HEK293 (cell line): ENCODE measurements around the gene ZKSCAN8.

Experiments used
- CTCF ChIA-PET: fragments of 350-600 bp; formaldehyde crosslinking; extraction: SDS; loops from one replicate; lab custom pipeline; 2021; ENCODE audit warnings: antibody characterized with exemption; lab: Yijun Ruan, JAX
- POLR2A ChIA-PET: fragments of 300-600 bp; formaldehyde crosslinking; extraction: SDS; loops from one replicate; lab custom pipeline; 2020; ENCODE audit warnings: antibody characterized with exemption, inconsistent platforms; lab: Yijun Ruan, JAX
- H3K27ac ChIP-seq: fragments of 200-500 bp; sonication (Bioruptor generic); 2 replicates; pipeline ENCODE4 v1.5.1; 2014; ENCODE audit warnings: low read depth, low read length, control low read depth, inconsistent platforms; ENCODE audit errors: extremely low read depth
- H3K36me3 ChIP-seq, 2 experiments: fragments of 200-500 bp in 1 of 2; sonication (Bioruptor generic) in 1 of 2; 1 replicate in 1 of 2; 2 replicates in 1 of 2; pipeline ENCODE4 v1.5.1; 2014 to 2017; ENCODE audit warnings: inconsistent platforms in 2 of 2, low read length in 2 of 2; ENCODE audit not compliant: control insufficient read depth in 2 of 2, insufficient read depth in 1 of 2
- H3K4me1 ChIP-seq: fragments of 200-500 bp; sonication (Bioruptor generic); 2 replicates; pipeline ENCODE4 v1.5.1; 2014; ENCODE audit warnings: mild to moderate bottlenecking, low read length, inconsistent platforms; ENCODE audit not compliant: control insufficient read depth, insufficient read depth
- H3K4me3 ChIP-seq: 2 replicates; pipeline ENCODE4 v1.5.1; 2011; ENCODE audit warnings: low read depth, mild to moderate bottlenecking, control low read depth, low read length, moderate library complexity
- H3K9me3 ChIP-seq: fragments of 200-500 bp; sonication (Bioruptor generic); 2 replicates; pipeline ENCODE4 v1.5.1; 2014; ENCODE audit warnings: low read depth, low read length, inconsistent platforms; ENCODE audit not compliant: control insufficient read depth, insufficient read depth
- BCL11B ChIP-seq: fragments of 450-650 bp; formaldehyde crosslinking; IDR thresholded peaks from 2 replicates; pipeline ENCODE4 v1.5.1; 2016; ENCODE audit warnings: low read depth, missing biosample characterization, missing genetic modification characterization
- EGR2 ChIP-seq: fragments of 450-650 bp; formaldehyde crosslinking; IDR thresholded peaks from 2 replicates; pipeline ENCODE4 v1.5.1; 2016; ENCODE audit warnings: low read depth, missing biosample characterization, missing genetic modification characterization
- GLI2 ChIP-seq: fragments of 450-650 bp; formaldehyde crosslinking; IDR thresholded peaks from 2 replicates; pipeline ENCODE4; 2017; ENCODE audit warnings: missing biosample characterization, missing genetic modification characterization, low read depth, borderline replicate concordance
- MYNN ChIP-seq: fragments of 450-650 bp; formaldehyde crosslinking; IDR thresholded peaks from 2 replicates; pipeline ENCODE4 v1.5.1; 2016; ENCODE audit warnings: missing biosample characterization, missing genetic modification characterization, borderline replicate concordance
- PRDM1 ChIP-seq: fragments of 450-650 bp; formaldehyde crosslinking; IDR thresholded peaks from 2 replicates; pipeline ENCODE4; 2016; ENCODE audit warnings: missing biosample characterization, missing genetic modification characterization
- SP2 ChIP-seq: fragments of 450-650 bp; formaldehyde crosslinking; IDR thresholded peaks from 2 replicates; pipeline ENCODE4 v1.5.1; 2016; ENCODE audit warnings: missing biosample characterization, missing genetic modification characterization
- ZBTB21 ChIP-seq: fragments of 450-650 bp; formaldehyde crosslinking; IDR thresholded peaks from 2 replicates; pipeline ENCODE4 v1.5.1; 2017; ENCODE audit warnings: missing biosample characterization, missing genetic modification characterization
- ZFHX2 ChIP-seq: fragments of 450-650 bp; formaldehyde crosslinking; conservative IDR thresholded peaks from 2 replicates; pipeline ENCODE4 v1.5.1; 2016; ENCODE audit warnings: missing biosample characterization, missing genetic modification characterization
- ZNF138 ChIP-seq: fragments of 450-650 bp; formaldehyde crosslinking; IDR thresholded peaks from 2 replicates; pipeline ENCODE4 v1.5.1; 2016; ENCODE audit warnings: missing biosample characterization, missing genetic modification characterization, borderline replicate concordance
- ZNF146 ChIP-seq: fragments of 450-650 bp; formaldehyde crosslinking; IDR thresholded peaks from 2 replicates; pipeline ENCODE4 v1.5.1; 2016; ENCODE audit warnings: missing biosample characterization, missing genetic modification characterization
- ZNF157 ChIP-seq: fragments of 450-650 bp; formaldehyde crosslinking; IDR thresholded peaks from 2 replicates; pipeline ENCODE4 v1.5.1; 2016; ENCODE audit warnings: missing biosample characterization, missing genetic modification characterization
- ZNF174 ChIP-seq: fragments of 450-650 bp; formaldehyde crosslinking; IDR thresholded peaks from 2 replicates; pipeline ENCODE4 v1.5.0; 2017; ENCODE audit warnings: missing biosample characterization, mild to moderate bottlenecking, missing genetic modification characterization
- ZNF302 ChIP-seq: fragments of 450-650 bp; formaldehyde crosslinking; IDR thresholded peaks from 2 replicates; pipeline ENCODE4 v1.5.1; 2016; ENCODE audit warnings: missing biosample characterization, missing genetic modification characterization, low read depth
- ZNF354C ChIP-seq: fragments of 450-650 bp; formaldehyde crosslinking; IDR thresholded peaks from 2 replicates; pipeline ENCODE4 v1.5.1; 2016; ENCODE audit warnings: missing biosample characterization, missing genetic modification characterization, low read depth, borderline replicate concordance
- ZNF404 ChIP-seq: fragments of 450-650 bp; formaldehyde crosslinking; IDR thresholded peaks from 2 replicates; pipeline ENCODE4 v1.5.1; 2017; ENCODE audit warnings: missing biosample characterization, missing genetic modification characterization
- ZNF514 ChIP-seq: fragments of 450-650 bp; formaldehyde crosslinking; IDR thresholded peaks from 2 replicates; pipeline ENCODE4 v1.5.1; 2016; ENCODE audit warnings: missing biosample characterization, missing genetic modification characterization
- ZNF529 ChIP-seq: fragments of 450-650 bp; formaldehyde crosslinking; IDR thresholded peaks from 2 replicates; pipeline ENCODE4 v1.5.1; 2017; ENCODE audit warnings: missing genetic modification characterization, missing biosample characterization; ENCODE audit not compliant: insufficient replicate concordance
- ZNF561 ChIP-seq: fragments of 450-650 bp; IDR thresholded peaks from 2 replicates; pipeline ENCODE4 v1.5.1; 2018; ENCODE audit warnings: missing biosample characterization, missing genetic modification characterization, borderline replicate concordance
- ZNF585B ChIP-seq: fragments of 450-650 bp; formaldehyde crosslinking; IDR thresholded peaks from 2 replicates; pipeline ENCODE4 v1.5.1; 2016; ENCODE audit warnings: missing biosample characterization, missing genetic modification characterization
- ZNF677 ChIP-seq: fragments of 450-650 bp; IDR thresholded peaks from 2 replicates; pipeline ENCODE4 v1.5.0; 2018; ENCODE audit warnings: missing biosample characterization, mild to moderate bottlenecking, missing genetic modification characterization, moderate library complexity
- ZNF776 ChIP-seq: fragments of 450-650 bp; formaldehyde crosslinking; IDR thresholded peaks from 2 replicates; pipeline ENCODE4 v1.5.0; 2017; ENCODE audit warnings: missing biosample characterization, missing genetic modification characterization, borderline replicate concordance
- TF ChIP-seq, protein P1 (sequence below): fragments of 450-650 bp; formaldehyde crosslinking; IDR thresholded peaks from 2 replicates; pipeline ENCODE4 v1.5.1; 2016; ENCODE audit warnings: missing biosample characterization, missing genetic modification characterization
- TF ChIP-seq, protein P2 (sequence below): fragments of 450-650 bp; formaldehyde crosslinking; IDR thresholded peaks from 2 replicates; pipeline ENCODE4 v1.5.1; 2016; ENCODE audit warnings: missing biosample characterization, missing genetic modification characterization
- TF ChIP-seq, protein P3 (sequence below): fragments of 450-650 bp; formaldehyde crosslinking; IDR thresholded peaks from 2 replicates; pipeline ENCODE4 v1.5.1; 2016; ENCODE audit warnings: missing biosample characterization, missing genetic modification characterization, borderline replicate concordance
- TF ChIP-seq, protein P4 (sequence below): fragments of 450-650 bp; formaldehyde crosslinking; IDR thresholded peaks from 2 replicates; pipeline ENCODE4 v1.5.0; 2017; ENCODE audit warnings: missing biosample characterization, missing genetic modification characterization, borderline replicate concordance

The ZKSCAN8 gene

DNA sequence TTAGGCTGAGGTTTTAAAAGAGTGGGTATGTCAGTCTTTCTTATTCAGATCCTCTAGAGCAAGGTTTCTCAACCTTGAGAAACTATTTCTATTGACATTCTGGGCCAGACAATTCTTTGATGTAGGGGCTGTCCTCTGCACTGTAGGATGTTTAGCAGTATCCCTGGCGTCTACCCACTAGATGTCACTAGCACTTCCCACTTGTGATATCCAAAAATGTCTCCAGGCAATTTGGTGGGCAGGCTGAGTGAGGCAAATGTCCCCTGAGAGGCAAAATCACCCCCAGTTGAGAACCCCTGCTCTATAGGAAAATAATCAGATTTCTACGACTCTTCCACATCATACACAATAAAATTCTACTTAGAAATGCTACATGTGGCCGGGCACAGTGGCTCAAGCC, 7.7 kb upstream of the ZKSCAN8 start (continued):
- TF ChIP-seq MYNN (tag by site-specific recombination) (no peak), ZFHX2 (tag by site-specific recombination) (0 out of 2 replicates have a peak, but pooled peaks have one; percentile 9), PRDM1 (tag by site-specific recombination) (no peak), ZNF404 (tag by site-specific recombination) (no peak), ZNF146 (tag by site-specific recombination) (no peak), EGR2 (tag by site-specific recombination) (0 out of 2 replicates have a peak, but pooled peaks have one; percentile 7), SP2 (tag by site-specific recombination) (no peak), GLI2 (no peak), ZNF585B (tag by site-specific recombination) (no peak), ZNF677 (tag by site-specific recombination) (no peak)
- TF ChIP-seq, protein P1, sequence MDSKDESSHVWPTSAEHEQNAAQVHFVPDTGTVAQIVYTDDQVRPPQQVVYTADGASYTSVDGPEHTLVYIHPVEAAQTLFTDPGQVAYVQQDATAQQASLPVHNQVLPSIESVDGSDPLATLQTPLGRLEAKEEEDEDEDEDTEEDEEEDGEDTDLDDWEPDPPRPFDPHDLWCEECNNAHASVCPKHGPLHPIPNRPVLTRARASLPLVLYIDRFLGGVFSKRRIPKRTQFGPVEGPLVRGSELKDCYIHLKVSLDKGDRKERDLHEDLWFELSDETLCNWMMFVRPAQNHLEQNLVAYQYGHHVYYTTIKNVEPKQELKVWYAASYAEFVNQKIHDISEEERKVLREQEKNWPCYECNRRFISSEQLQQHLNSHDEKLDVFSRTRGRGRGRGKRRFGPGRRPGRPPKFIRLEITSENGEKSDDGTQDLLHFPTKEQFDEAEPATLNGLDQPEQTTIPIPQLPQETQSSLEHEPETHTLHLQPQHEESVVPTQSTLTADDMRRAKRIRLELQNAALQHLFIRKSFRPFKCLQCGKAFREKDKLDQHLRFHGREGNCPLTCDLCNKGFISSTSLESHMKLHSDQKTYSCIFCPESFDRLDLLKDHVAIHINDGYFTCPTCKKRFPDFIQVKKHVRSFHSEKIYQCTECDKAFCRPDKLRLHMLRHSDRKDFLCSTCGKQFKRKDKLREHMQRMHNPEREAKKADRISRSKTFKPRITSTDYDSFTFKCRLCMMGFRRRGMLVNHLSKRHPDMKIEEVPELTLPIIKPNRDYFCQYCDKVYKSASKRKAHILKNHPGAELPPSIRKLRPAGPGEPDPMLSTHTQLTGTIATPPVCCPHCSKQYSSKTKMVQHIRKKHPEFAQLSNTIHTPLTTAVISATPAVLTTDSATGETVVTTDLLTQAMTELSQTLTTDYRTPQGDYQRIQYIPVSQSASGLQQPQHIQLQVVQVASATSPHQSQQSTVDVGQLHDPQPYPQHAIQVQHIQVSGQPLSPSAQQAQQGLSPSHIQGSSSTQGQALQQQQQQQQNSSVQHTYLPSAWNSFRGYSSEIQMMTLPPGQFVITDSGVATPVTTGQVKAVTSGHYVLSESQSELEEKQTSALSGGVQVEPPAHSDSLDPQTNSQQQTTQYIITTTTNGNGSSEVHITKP: peak; percentile 57; the same call in 1 of the 2 replicates

DNA sequence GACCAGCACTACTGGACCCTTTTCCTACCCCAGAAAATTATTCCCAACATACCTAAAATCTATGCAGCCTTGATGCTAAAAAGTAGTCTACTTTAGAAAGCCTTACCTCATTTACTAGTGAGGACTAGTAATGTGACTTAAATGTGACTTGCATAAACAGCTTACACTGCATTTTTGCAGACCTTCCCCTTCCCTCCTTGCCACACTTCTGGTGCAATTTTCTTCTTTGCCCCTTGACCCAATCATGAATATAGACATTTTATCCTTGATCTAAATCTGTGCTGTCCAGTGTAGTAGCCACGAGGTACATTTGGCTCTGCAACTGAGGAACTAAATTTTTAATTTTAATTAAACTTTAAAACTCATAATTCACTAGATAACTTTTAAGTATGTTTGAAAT, 7.0 kb upstream of the ZKSCAN8 start:
- Histone ChIP-seq H3K27ac (no peak overlapping the region), H3K36me3 (peaks cover 18 to 32% of the 10 kb centered on the region in 2 experiments; a peak in 2 of 3 replicates), H3K9me3 (no peaks in the 10 kb centered on the region), H3K4me1 (peaks cover 10% of the 10 kb centered on the region; the same call in 1 of the 2 replicates), H3K4me3 (no peak overlapping the region)
- CTCF ChIA-PET: no interaction called here
- POLR2A ChIA-PET: interaction anchor here (0.7 to 1.0 kb wide), 2 partner anchors 9 to 27 kb away, joined by 4 to 5 read pairs; no protein-coding TSS in a partner anchor
- TF ChIP-seq ZNF157 (tag by site-specific recombination): no peak
- TF ChIP-seq, protein P2, sequence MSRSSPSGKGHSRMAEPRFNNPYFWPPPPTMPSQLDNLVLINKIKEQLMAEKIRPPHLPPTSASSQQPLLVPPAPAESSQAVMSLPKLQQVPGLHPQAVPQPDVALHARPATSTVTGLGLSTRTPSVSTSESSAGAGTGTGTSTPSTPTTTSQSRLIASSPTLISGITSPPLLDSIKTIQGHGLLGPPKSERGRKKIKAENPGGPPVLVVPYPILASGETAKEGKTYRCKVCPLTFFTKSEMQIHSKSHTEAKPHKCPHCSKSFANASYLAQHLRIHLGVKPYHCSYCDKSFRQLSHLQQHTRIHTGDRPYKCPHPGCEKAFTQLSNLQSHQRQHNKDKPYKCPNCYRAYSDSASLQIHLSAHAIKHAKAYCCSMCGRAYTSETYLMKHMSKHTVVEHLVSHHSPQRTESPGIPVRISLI: peak; percentile 25; the same call in 1 of the 2 replicates
- no peak for TF ChIP-seq ZBTB21 (tag by site-specific recombination)
- TF ChIP-seq, protein P3, sequence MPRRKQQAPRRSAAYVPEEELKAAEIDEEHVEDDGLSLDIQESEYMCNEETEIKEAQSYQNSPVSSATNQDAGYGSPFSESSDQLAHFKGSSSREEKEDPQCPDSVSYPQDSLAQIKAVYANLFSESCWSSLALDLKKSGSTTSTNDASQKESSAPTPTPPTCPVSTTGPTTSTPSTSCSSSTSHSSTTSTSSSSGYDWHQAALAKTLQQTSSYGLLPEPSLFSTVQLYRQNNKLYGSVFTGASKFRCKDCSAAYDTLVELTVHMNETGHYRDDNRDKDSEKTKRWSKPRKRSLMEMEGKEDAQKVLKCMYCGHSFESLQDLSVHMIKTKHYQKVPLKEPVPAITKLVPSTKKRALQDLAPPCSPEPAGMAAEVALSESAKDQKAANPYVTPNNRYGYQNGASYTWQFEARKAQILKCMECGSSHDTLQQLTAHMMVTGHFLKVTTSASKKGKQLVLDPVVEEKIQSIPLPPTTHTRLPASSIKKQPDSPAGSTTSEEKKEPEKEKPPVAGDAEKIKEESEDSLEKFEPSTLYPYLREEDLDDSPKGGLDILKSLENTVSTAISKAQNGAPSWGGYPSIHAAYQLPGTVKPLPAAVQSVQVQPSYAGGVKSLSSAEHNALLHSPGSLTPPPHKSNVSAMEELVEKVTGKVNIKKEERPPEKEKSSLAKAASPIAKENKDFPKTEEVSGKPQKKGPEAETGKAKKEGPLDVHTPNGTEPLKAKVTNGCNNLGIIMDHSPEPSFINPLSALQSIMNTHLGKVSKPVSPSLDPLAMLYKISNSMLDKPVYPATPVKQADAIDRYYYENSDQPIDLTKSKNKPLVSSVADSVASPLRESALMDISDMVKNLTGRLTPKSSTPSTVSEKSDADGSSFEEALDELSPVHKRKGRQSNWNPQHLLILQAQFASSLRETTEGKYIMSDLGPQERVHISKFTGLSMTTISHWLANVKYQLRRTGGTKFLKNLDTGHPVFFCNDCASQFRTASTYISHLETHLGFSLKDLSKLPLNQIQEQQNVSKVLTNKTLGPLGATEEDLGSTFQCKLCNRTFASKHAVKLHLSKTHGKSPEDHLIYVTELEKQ (tag by site-specific recombination): no peak
- no peak for TF ChIP-seq ZNF138 (tag by site-specific recombination)
- no peak for TF ChIP-seq ZNF354C (tag by site-specific recombination)
- TF ChIP-seq PRDM1 (tag by site-specific recombination): 0 out of 2 replicates have a peak, but pooled peaks have one; percentile 5
- TF ChIP-seq ZNF529 (tag by site-specific recombination): no peak
- TF ChIP-seq, protein P4, sequence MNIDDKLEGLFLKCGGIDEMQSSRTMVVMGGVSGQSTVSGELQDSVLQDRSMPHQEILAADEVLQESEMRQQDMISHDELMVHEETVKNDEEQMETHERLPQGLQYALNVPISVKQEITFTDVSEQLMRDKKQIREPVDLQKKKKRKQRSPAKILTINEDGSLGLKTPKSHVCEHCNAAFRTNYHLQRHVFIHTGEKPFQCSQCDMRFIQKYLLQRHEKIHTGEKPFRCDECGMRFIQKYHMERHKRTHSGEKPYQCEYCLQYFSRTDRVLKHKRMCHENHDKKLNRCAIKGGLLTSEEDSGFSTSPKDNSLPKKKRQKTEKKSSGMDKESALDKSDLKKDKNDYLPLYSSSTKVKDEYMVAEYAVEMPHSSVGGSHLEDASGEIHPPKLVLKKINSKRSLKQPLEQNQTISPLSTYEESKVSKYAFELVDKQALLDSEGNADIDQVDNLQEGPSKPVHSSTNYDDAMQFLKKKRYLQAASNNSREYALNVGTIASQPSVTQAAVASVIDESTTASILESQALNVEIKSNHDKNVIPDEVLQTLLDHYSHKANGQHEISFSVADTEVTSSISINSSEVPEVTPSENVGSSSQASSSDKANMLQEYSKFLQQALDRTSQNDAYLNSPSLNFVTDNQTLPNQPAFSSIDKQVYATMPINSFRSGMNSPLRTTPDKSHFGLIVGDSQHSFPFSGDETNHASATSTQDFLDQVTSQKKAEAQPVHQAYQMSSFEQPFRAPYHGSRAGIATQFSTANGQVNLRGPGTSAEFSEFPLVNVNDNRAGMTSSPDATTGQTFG: no peak
- no peak for TF ChIP-seq ZNF174 (tag by site-specific recombination)
- TF ChIP-seq ZNF302 (tag by site-specific recombination): no peak
- TF ChIP-seq ZNF561 (tag by site-specific recombination): no peak
- no peak for TF ChIP-seq ZNF514 (tag by site-specific recombination)
- TF ChIP-seq BCL11B (tag by site-specific recombination): no peak
- TF ChIP-seq ZNF776 (tag by site-specific recombination): no peak
